NCI-H1048 (cell line): ENCODE data around the gene ADGRG6.
"Not testable (repeated sequence)": the region's sequence is repeated elsewhere in the genome, so short reads cannot be mapped to it uniquely, and the experiment has no call there.

Experiments used
- DNase-seq: peaks from one replicate; lab custom pipeline; 2025; lab: John Stamatoyannopoulos, UW

The ADGRG6 gene

DNA sequence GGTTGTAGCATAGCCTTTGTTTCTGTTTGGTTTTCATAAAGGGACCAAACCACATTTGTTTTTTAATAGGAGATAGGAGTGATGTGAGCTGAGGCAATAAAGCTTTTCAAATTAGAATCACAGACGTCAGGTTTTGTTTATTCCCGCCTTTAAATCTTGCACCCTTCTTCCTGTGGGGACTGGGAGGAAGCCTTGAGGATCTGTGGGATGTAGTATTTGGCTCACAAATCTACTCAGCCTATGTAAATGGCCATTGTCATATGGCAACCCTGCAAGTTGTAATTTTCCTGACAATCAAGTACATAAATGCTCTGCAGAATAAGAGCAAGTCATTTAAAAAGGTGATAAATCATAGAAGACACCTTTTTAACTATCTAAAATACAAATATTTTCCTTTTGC is 110.4 kb downstream of the ADGRG6 start:
- no peak for DNase-seq

DNA sequence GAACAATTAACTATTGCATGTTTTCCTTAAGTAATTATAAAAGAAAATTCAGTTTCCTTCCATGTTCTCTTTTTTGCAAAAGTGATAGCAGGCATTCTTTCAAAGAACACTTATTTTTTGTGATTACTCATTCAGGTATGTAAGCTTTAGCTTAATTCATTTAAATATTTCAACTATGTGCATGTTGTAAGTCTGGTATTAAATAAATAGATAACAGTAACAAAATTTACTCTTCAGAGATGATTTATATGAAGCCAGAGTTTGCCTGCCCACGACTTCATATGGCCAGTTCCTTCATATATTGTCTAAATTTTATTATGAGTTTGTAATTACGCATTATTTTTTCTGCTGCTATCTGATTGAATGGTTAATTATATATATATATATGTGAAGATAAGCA is 110.9 kb downstream of the ADGRG6 start:
- DNase-seq: no peak

DNA sequence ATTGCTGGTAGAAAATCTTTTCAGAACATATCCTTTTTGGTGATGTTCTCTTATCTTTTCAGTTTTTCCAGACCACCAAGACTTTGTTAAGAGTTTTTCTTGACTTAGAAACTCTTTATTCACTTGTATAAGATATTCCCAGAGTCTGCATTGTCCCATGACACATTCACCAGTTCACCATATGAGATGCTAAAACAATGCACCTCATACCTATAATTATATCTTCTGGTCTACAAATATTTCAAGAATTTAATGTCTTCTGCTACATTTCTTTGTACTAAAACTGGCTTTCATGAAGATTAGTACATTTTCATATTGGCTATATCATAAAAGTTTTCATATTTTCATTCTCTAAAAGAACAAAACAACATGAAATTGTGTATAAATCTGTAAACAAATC is 111.3 kb downstream of the ADGRG6 start:
- DNase-seq: no peak

DNA sequence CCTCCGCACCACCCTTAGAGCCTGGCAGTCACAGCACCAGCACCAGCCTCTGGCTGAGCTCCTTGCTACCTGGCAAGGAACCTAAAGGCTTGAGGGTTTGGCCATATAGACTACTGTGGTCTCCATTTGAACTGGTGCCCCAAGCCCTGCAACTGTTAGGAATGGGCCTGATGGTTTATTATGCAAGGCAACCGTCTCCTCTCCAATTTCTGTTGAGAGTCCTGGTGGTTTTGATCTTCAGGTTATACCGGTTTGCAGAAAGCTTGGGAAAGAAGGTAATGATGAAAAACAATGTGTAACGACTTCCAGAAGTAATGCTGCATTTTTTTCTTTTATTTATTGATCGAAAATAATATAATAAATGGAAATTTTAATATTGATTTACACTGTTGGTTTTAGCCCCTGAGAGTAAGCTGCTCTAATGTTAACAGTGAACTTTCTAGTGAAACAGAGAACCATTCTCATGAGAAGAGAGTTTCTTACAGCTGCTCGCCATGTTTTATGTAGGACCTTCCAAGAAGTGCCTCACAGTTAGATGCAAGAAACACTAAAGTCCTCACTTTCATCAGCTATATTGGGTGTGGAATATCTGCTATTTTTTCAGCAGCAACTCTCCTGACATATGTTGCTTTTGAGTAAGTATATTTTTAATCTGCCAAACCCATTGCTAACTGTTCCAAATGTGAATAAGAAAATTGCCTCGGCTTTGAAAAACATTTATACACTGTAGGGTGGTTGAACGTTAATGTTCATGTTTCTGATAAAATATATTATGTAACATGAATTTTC is 112.8 kb downstream of the ADGRG6 start:
- DNase-seq: no peak

DNA sequence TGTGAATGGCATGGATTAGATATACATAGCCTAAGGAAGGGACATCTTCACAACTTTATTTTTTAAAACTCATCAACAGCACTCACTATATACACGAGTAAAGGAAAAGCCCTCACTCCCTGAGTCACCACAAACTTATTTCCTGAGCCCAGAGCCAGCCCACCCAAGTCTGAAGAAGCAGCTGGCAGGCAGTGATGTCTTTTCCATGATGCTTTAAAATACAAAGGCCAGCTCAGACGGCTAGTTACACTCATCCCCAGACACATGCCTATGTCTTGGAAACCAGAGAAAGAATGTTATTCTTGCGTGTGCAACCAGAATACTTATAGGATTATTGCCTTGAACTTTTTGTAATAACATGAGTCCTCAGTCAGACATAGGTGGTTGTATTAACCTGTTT is 114.4 kb downstream of the ADGRG6 start:
- DNase-seq: no peak

- no peak for DNase-seq
Measured at GRCh38 chr6:142416686-142417085, 114.9 kb downstream of the ADGRG6 start.

DNA sequence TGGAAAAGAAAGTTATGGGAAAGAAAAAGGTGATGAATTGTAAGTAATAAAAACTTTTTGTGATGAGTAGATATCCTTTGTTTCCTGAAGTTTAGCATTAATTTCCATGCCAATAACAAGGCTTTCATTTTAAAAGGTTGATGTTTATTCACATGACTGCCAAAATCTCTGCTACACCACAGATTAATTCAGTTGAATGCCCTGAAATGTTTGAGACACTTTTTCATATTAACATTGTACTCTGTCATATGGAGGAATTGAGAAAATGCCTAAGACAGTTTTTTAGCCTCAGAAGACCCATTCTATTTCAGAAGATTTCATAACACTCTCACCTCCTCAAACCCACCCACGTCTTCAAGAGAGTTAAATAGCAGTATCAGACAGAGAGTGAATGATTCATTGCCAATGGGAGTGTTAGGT is 115.5 kb downstream of the ADGRG6 start:
- no peak for DNase-seq

GRCh38 chr6:142419071-142419470 is 117.3 kb downstream of the ADGRG6 start:
- DNase-seq: no peak

- DNase-seq: no peak
Measured at GRCh38 chr6:142420802-142421201, 119.0 kb downstream of the ADGRG6 start.

DNA sequence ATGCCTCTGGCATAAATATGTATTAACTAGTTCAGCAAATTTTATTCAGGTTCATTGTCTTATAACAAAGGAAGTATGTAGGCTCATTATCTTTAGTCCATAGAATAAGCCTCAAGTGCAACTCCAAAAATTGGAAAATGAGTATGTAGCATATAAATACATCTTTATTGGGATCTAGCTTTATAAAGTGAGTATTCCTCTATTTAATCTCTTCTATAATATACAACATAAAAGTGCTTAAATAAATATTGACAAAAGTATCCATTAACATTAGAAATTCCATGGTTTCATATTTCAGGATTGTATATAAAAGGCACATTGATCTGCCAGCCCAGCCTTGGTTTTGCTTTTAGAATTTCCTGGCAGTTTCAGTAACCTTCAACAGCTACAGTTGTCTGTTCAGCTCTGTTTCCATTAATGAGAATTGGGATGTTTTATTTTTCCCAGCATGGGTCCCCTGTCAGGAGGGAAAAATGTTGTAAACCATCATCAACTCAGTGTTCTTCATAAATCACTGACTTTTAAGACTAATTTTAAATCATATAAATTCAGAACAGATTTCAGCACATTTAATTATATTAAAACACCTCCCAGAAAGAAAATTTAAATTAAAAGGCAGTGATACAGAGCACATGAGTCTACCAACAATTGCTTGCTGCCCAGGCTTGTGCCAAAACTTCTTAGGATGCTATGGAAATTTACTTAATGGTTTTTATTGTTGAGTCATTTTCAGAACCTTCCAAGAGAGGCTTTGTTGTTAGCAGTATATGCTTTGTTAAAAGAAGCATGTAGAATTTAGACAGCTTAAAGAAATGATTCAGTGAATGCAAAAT is 119.7 kb downstream of the ADGRG6 start:
- no peak for DNase-seq

DNA sequence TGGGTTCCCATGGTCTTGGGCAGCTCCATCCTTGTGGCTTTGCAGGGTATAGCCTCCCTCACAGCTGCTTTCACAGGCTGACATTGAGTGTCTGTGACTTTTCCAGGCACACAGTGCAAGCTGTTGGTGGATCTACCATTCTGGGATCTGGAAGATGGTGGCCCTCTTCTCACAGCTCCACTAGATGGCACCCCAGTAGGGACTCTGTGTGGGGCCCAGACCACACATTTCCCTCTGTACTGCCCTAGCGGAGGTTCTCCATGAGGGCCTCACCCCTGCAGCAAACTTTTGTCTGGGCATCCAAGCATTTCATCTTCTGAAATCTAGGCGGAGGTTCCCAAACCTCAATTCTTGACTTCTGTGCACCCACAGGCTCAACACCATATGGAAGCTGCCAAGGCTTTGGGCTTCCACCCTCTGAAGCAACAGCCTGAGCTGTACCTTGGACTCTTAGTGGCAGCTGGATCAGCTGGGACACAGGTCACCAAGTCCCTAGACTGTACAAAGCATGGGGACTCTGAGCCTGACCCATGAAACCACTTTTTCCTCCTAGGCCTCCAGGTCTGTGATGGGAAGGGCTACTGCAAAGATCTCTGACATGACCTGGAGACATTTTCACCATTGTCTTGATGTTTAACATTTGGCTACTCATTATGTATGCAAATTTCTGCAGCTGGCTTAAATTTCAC is 124.8 kb downstream of the ADGRG6 start:
- DNase-seq: not testable (repeated sequence)

GRCh38 chr6:142428468-142428867 is 126.7 kb downstream of the ADGRG6 start:
- DNase-seq: not testable (repeated sequence)

GRCh38 chr6:142429195-142429594 is 127.4 kb downstream of the ADGRG6 start:
- no peak for DNase-seq

GRCh38 chr6:142433419-142433818 is 131.6 kb downstream of the ADGRG6 start:
- DNase-seq: no peak

- no peak for DNase-seq
Measured at GRCh38 chr6:142438898-142439297, 137.1 kb downstream of the ADGRG6 start.

- no peak for DNase-seq
Measured at GRCh38 chr6:142440600-142441293, 138.9 kb downstream of the ADGRG6 start.

DNA sequence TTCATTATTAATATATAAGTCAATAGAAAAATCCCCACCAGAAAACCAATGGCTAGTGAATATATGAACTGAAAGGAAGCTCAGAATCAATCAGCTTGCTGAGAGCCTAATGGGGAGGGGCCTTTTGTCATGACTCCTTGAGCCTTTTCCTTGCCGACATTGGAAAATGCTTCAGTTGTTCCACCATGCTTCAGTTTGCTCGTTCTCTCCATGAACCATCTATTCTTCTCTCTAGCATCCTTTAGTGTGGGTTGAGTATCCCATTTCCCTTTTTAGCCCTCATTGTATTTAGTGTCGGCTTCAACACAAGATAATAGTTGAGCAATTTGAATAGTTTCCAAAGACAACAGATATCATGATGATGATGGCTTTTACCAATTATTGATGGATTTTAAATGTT is 139.9 kb downstream of the ADGRG6 start:
- DNase-seq: no peak

DNA sequence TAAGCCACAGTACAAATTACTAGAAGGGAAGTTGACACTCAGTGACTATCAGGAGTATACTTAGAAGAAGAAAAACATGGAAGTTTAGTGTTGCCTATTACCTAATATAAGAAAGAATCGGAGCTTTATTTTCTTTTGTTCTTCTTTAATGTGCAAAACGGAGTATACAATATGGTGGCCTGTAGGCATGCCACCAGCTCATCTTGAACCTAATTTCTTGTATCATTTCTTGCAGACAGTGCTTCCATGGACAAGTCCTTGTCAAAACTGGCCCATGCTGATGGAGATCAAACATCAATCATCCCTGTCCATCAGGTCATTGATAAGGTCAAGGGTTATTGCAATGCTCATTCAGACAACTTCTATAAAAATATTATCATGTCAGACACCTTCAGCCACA is 141.3 kb downstream of the ADGRG6 start:
- no peak for DNase-seq

DNA sequence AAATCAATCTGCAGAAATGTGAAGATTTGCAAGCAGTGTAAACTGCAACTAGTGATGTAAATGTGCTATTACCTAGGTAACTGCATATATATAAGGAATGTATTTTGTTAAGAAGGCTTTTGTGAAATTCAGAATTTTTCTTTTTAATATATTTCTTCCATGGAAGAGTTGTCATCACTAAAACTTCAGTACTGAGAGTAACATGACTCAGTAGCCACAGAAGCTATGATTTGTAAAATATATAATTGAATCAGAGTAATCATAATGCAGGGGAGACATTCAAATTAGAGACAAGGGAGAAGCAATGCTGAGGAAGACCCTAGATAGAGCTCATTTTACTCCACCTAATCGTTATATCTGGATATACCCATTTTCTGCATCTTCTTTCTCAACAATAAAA is 141.7 kb downstream of the ADGRG6 start:
- no peak for DNase-seq

DNA sequence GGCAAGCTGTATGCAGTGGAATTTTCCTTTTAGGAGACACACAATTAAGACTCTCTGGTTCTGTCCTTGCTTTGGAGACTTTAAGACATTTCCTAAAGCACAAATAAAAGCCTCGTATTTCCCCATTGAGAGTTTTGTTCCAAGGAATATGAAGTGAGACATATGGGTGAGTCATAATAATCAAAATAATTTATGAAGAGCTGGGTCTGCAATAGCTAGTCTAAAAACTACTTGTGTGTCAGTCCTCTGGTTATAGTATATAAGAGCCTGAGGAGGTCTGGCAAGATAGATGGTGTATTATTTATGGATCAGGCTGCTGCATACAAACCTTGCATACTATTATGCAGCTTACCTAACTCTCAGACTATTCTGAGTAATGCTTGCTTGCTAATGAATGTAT is 142.6 kb downstream of the ADGRG6 start:
- no peak for DNase-seq

DNA sequence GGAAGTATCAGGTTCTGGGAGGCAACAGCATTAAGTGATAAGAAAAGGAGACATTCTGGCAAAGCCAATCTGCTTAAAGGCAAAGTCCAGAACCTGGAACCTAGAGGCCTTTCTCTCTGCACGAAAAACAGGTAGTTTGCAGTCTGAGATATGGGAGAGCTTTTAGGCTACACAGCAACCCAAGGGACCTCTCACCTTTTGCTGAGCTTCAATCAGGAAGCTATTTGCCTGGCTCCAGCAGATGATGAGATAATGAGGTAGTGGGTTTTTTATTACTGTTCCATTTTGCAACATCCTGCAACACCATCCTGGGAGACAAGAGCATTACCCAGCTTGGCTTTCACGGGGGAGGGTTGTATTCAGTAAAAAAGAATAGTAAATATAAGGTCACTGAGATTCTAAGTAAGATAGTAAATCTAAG is 143.1 kb downstream of the ADGRG6 start:
- no peak for DNase-seq

- no peak for DNase-seq
Measured at GRCh38 chr6:142446168-142446567, 144.4 kb downstream of the ADGRG6 start.
